AG10803 (cell line): ENCODE measurements around the gene HIVEP2.

Experiments used
- DNase-seq: peaks from one replicate; pipeline ENCODE4 v3.0.0; 2010; ENCODE audit warnings: low read depth
- H3K4me3 ChIP-seq: 2 replicates; pipeline ENCODE4 v1.5.1; 2011; ENCODE audit warnings: mild to moderate bottlenecking, low read length, control low read depth
- TF ChIP-seq, protein P1 (sequence below): conservative IDR thresholded peaks from 2 replicates; pipeline ENCODE4 v1.5.1; 2011; ENCODE audit warnings: mild to moderate bottlenecking, low read length, control low read depth, inconsistent platforms

HIVEP2 gene

DNA sequence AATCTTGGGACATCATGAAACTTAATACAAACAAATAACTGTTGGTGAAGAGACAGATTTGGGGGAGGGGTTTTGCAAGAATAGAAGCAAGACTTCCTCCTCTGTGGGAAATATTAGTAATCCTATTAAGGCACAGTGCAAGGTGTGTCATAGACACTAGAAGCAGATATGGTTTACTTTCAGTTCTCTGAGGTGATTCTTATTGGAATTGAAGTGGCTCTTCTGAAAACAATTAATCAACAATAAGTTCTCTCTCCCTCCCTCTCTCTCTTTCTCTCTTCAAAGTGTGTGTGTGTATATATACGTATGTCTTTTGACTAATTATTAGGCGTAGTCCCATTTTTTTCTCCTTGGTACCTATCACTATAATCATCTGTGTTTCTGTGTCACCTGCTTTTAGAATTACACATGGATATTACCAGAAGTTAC, 99.8 kb downstream of the HIVEP2 start:
- DNase-seq, result no peak
- TF ChIP-seq, protein P1, sequence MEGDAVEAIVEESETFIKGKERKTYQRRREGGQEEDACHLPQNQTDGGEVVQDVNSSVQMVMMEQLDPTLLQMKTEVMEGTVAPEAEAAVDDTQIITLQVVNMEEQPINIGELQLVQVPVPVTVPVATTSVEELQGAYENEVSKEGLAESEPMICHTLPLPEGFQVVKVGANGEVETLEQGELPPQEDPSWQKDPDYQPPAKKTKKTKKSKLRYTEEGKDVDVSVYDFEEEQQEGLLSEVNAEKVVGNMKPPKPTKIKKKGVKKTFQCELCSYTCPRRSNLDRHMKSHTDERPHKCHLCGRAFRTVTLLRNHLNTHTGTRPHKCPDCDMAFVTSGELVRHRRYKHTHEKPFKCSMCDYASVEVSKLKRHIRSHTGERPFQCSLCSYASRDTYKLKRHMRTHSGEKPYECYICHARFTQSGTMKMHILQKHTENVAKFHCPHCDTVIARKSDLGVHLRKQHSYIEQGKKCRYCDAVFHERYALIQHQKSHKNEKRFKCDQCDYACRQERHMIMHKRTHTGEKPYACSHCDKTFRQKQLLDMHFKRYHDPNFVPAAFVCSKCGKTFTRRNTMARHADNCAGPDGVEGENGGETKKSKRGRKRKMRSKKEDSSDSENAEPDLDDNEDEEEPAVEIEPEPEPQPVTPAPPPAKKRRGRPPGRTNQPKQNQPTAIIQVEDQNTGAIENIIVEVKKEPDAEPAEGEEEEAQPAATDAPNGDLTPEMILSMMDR, result no peak
- H3K4me3 ChIP-seq, result peak overlapping the region; percentile 37

DNA sequence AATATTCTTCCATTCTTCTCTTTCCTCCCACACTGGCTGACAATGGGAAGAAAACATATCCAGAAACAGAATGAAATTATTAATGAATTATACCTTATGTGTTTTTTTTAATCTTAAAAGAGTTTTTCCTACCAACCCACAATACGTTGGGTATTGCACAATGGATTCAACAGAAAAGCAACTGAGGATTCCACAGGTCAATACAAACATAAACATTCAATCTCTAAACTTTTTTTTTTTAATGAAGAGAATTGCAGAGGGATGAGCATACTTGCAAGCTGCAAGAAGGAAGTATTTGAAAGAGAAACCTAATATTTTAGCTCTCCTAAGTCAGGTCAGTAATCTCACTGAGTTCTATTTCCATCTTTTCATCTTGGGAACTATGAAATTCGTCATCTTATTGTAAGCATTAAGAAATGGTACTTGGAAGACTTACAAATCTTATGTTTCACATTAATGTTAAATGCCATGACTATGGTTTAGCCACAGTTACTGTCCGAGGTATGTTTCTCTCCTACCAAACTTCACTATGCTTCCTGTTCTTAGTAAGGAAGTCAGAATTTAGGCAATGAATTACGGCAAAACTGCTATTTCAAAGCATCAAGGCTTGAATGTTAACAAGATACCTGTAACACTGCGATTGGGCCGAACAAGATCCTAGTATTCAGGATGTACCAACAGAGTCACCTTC, 100.8 kb downstream of the HIVEP2 start:
- TF ChIP-seq, protein P1, result no peak
- DNase-seq, result peak; percentile 61
- H3K4me3 ChIP-seq, result no peak overlapping the region

DNA sequence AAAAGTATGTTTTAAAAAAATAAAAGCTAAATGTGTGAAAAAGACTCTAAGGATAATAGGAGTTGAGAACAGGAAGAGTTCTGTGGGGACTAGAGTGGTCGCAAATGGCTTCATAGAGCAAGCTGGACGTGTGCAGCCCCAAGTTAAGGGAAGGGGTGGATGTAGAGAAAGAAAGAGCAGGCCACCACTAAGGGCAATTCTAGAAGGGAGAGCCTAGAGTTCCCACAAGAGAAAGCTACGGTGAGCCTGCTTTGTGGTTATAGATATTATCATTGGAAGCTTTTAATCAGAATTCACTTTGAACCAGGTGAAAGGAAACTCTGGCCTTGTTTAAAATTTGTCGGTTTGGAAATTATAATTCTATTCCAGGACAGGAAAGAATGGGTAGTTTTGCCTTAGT, 101.6 kb downstream of the HIVEP2 start:
- TF ChIP-seq, protein P1, result no peak
- no peak overlapping the region for H3K4me3 ChIP-seq
- DNase-seq, result no peak

DNA sequence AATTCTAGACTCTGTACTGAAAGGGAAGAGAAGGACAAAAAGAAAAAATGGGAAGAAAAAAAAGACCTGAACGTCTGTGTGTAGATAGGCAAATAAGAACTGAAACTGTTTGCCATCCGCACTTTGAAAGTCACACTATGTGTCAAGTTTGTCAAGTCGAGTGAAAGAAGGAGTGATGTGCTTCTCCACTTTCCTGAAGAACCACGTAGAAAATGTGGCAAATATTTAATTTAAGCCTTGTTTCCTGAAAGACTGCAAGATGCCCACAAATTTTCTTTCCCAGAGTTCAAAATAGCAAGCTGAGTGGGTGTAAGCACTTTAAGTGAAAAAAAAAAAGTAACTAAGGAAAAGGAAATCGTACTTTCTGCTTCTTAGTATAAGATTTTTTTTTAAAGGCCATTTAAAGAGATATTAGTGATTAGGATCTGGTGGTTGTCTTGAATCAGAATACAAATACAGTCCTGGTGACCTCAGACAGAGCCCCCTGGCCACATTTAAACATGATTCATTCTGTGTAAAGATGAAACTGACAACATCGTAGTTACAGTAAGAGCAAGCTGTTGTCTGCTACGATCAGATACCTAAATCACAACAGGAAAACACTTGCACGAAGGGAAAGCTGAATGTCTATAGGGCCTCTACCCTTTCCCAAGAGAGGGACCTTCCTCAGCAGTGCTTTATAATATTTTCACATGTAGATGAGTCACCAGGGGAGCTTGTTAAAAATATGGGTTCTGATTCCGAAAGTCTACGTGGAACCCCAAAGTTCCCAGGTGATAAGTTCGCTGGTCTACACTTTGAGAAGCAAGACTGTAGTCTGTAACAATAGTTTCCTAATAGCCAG, 102.3 kb downstream of the HIVEP2 start:
- TF ChIP-seq, protein P1, result no peak
- H3K4me3 ChIP-seq, result peak overlapping the region; percentile 7
- DNase-seq, result no peak

DNA sequence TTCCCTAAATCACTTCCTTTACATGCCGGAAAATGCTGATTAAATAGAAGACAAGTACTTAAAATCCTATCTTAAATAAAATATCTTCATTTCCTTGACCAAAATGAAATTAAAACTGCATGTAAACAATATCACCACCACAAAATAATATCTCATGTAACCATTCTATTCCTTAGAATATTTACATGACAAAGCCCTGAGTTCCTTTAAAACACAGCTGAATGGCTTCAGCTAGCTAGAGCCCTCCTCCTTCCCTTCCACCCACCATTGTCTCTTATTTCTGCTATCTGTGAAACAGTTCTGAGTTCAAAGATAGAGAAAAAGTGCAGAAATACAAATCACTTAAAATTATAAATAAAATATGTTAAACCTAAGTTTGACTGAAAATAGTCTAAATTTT, 103.1 kb downstream of the HIVEP2 start:
- DNase-seq, result no peak
- H3K4me3 ChIP-seq, result no peak overlapping the region
- TF ChIP-seq, protein P1, result no peak

DNA sequence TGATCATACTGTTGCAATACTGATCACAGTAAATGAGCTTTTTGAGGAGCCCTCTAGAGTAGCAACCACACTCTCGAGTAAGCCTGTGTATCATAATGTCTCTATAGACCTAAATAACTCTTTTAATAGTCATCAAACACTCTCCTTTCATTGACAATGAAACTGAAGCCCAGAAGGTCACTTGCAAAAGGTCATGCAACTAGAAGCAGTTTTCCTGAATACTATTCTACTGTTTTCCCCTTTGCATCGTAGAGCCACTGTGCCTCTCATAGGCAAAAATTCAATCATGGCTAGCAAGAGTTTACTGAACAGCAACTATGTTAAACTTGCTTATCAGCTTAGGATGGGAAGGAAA, 105.3 kb downstream of the HIVEP2 start:
- H3K4me3 ChIP-seq, result no peak overlapping the region
- no peak for DNase-seq
- TF ChIP-seq, protein P1, result no peak
